NT2/D1 (cell line): ENCODE measurements around the gene ACAP3.

ENCODE experiments used
- SUZ12 ChIP-seq: IDR thresholded peaks from 2 replicates; pipeline ENCODE4 v1.6.1; 2011; ENCODE audit not compliant: insufficient read length, insufficient read depth; ENCODE audit errors: extremely low read depth
- YY1 ChIP-seq: IDR thresholded peaks from 2 replicates; pipeline ENCODE4 v1.6.1; 2011; ENCODE audit not compliant: insufficient read length, insufficient read depth
- ZNF274 ChIP-seq: IDR thresholded peaks from 2 replicates; pipeline ENCODE4 v1.6.1; 2011; ENCODE audit warnings: mild to moderate bottlenecking, low read depth, low read length

DNA sequence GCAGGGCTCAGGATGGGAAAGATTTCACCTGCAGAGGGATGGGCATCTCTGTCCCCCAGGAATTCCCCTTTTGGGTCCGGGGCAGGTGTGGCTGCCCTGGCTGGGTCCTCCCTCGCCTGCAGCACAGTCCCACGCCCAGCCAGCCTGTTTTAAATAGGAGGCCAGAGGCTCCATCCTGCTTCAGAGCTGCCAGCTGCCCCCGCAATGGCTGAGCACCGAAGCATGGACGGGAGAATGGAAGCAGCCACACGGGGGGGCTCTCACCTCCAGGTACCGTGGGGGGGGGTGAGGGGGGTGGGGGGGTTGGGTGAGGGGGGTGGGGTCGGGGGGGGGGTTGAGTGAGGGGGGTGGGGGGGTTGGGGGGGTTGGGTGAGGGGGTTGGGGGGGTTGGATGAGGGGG is 23.9 kb downstream of the ACAP3 start:
- TF ChIP-seq YY1 (no peak), ZNF274 (no peak), SUZ12 (no peak)
